A549 (cell line): Measurements from ENCODE around the gene COPS6.

Experiments
- ATOH8 ChIP-seq: fragments of 250-450 bp; sonication (Bioruptor Pico); IDR thresholded peaks from 2 replicates; pipeline ENCODE4 v1.5.0; 2020; ENCODE audit warnings: low read depth, mild to moderate bottlenecking, moderate library complexity
- CTCF ChIP-seq: fragments of >200 bp; sonication (Bioruptor Twin); formaldehyde crosslinking; IDR thresholded peaks from 3 replicates; pipeline ENCODE4 v1.5.1; 2016
- ELK1 ChIP-seq: fragments of 150-350 bp; IDR thresholded peaks from 2 replicates; pipeline ENCODE4 v1.6.1; 2014; ENCODE audit warnings: low read depth, mild to moderate bottlenecking, low read length
- EP300 ChIP-seq, 2 experiments: fragments of >200 bp; sonication (Bioruptor Twin); formaldehyde crosslinking; IDR thresholded peaks; 2 replicates in 1 of 2; 3 replicates in 1 of 2; pipeline ENCODE4 v1.6.1; 2016 to 2017
- HDAC2 ChIP-seq: fragments of 200-600 bp; sonication (generic); IDR thresholded peaks from 2 replicates; pipeline ENCODE4 v1.6.1; 2016
- HOXA7 ChIP-seq: fragments of 250-450 bp; sonication (Bioruptor Pico); IDR thresholded peaks from 2 replicates; pipeline ENCODE4 v1.5.0; 2020; ENCODE audit warnings: mild to moderate bottlenecking, moderate library complexity
- MAFK ChIP-seq: fragments of 450-650 bp; IDR thresholded peaks from 2 replicates; pipeline ENCODE4 v1.6.1; 2014; ENCODE audit not compliant: partially characterized antibody
- NR3C1 ChIP-seq: fragments of >200 bp; sonication (Bioruptor Twin); formaldehyde crosslinking; IDR thresholded peaks from 3 replicates; pipeline ENCODE4 v1.6.1; 2017
- POLR2A ChIP-seq: IDR thresholded peaks from 2 replicates; pipeline ENCODE4 v1.6.1; 2012; ENCODE audit warnings: mild to moderate bottlenecking, low read length
- REST ChIP-seq: fragments of 200-600 bp; sonication (generic); IDR thresholded peaks from 2 replicates; pipeline ENCODE4 v1.6.1; 2016; ENCODE audit warnings: antibody characterized with exemption, mild to moderate bottlenecking, moderate library complexity
- USF2 ChIP-seq: fragments of 450-650 bp; IDR thresholded peaks from 2 replicates; pipeline ENCODE4 v1.6.1; 2014; ENCODE audit warnings: antibody characterized with exemption

GRCh38 chr7:100089458-100090196, 858 bp downstream of the COPS6 start:
- TF ChIP-seq REST = no peak
- no peak for TF ChIP-seq HDAC2
- TF ChIP-seq CTCF = no peak
- no peak for TF ChIP-seq ELK1
- no peak for TF ChIP-seq EP300 (IDR thresholded peaks at IDR 0.05)
- TF ChIP-seq ATOH8 = no peak
- TF ChIP-seq MAFK = no peak
- no peak for TF ChIP-seq HOXA7
- no peak for TF ChIP-seq NR3C1
- no peak for TF ChIP-seq USF2
- TF ChIP-seq POLR2A = no peak
